NCI-H69 (cell line): ENCODE measurements around the gene RAF1.

Source experiments
- DNase-seq: peaks from one replicate; lab custom pipeline; 2025; lab: John Stamatoyannopoulos, UW

Gene RAF1

DNA sequence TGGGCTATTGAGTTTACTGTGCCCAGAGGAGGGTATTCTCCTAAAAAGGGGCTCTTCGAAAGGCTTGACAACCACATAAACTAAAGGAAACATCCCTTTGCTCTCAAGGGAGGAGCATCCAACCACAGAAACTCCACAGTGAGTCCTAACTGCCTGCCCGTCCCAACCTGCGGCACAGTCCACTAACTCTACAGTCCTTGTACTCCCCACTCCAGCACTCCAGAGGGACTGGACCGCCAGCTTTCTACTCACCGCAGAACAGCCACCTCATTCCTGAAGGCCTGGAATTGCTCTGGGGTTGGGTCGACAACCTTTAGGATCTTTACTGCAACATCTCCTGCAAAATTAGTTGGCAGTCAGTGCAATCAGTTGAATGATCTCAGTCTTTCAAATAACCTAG lies 72.5 kb downstream of the RAF1 start:
- no peak for DNase-seq

DNA sequence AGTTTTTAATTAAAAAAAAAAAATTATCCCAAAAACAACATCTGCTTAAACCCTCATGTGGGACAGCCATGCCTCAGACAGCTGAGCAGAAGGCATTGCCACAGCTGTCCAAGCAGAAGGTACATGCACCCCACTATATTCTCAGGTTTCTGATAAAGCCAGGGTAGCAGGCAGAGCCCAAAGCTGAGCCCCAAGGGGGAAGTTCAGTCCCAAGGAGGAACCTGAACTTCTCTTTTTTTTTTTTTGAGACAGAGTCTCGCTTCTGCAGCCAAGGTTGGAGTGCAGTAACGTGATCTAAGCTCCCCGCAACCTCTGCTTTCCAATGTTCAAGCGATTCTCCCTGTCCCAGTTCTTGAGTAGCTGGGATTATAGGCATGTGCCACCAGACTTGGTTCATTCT lies 73.8 kb downstream of the RAF1 start:
- DNase-seq = no peak

DNA sequence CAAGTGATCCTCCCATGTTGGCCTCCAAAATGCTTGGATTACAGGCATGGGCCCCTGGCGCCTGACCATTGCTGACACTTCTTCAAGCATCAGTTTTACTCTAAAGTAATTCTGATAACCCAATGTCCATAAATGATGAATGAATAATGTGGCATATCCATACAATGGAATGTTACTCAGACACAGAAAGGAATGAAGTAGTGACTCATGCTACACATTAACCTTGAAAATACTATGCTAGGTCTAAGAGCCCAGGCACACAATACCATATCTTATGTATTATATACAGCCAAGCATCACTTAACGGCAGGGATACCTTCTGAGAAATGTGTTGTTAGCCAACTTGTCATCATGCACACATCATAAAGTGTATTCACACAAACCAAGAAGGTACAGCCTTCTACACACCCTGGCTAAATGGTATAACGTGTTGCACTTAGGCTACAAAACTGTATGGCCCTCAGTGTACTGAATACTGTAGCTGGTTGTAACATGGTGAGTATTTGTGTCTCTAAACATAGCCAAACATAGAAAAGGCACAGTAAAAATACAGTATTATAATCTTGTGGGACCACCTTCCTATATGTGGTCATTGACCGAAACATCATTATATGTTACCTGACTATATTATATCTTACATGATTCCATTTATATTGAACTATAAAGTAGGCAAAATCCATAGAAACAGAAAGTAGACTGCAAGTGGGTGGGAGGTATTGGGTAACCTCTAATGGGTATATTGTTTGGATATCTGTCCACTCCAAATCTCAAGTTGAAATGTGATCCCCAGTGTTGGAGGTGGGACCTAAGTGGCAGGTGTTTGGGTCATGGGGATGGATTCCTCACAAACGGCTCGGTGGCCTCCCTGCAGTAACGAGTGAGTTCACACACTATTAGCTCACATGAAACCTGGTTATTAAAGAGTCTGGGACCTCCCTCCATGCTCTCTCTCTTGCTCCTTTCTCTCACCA lies 75.6 kb downstream of the RAF1 start:
- peak; percentile 25 for DNase-seq

DNA sequence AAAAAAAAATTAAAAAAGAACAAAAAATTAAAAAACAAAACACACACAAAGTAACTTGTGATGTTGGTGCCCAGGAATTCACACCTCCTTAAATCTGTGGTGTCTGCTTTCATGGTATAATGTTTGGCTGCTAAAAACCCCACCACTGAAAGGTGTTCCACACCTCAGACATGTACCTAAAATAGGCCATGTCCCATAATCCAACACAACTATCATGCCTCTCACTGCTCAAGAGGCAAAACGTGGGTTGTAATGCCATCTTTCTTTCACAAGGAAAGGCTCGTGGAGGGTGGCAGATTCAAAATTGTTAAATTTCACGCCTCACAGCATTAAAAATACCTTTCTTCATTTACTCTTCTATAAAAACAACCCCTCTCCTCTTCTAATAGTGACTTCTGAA lies 77.5 kb downstream of the RAF1 start:
- DNase-seq = no peak

DNA sequence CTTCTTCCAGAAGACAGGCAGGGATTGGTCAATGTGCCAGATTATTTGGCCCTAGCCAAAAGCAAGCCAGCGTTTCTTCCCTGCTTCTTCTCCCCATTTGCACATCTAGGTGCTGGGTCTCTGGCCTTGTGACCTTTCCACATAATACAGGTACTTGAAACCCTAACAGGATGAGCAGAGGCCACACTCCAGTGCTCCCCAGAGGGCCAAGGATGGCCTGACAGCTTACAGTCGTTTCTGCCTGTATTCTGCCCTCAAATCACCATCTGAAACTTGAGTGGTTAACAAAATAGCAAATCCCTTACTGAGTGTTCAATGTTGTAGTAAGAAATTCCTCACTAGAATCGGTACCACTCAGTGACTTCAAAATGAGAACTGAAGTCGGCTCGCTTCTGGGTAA lies 77.9 kb downstream of the RAF1 start:
- no peak for DNase-seq

DNA sequence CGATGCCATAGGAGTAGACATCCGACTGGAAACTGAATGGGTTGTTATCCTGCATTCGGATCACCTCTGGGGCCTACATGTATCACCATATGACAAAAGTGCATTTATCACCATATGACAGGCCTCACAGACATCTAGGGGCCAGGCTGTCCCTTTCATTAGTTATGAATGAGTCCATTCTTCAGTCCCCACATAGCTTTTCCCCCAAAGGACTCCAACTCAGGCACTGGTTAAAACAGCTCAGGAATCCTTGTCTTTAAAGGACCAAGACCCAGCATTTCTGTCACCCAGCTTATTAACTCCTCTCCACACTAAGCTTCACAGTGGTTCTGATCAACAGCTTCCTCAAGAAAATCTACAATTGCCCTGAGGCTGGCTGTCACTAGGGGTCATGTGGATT lies 78.7 kb downstream of the RAF1 start:
- DNase-seq = no peak

DNA sequence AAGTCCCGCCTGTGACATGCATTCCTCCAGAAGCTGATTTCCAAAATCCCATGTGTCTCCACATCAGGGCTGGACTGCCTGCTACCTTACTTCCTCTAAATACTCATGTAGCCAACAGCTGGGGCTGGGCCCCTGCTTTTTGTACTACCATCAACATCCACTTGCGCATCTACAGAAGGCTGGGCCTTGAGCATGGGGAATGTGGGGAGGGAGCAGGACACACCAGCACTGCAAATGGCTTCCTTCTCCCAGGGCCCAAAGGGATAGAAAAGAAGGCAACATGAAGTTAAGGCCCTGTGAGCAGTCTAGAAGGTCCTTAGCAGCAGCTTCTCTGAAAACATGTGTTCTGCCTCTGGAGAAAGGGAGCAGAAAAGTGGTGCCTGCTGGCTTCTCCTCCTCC lies 79.8 kb downstream of the RAF1 start:
- DNase-seq = no peak

DNA sequence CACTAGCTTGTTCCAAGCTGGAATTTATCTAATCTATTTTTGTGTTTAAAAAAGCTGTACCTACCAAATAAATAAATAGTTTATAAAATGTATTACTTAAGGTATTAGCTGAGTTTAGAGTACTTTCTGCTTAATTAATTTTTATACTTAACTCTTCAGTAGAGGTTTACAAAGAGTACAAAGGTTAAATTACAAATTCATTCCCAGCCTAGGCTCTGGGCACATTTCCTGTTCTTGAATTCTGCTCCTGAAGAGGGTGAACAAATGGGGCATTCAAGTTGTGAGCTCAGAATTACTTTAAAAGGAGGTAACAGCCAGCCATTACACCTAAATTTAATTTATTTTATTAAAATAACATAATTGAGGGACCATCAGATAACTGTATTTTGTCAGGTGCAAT lies 80.6 kb downstream of the RAF1 start:
- DNase-seq = no peak

DNA sequence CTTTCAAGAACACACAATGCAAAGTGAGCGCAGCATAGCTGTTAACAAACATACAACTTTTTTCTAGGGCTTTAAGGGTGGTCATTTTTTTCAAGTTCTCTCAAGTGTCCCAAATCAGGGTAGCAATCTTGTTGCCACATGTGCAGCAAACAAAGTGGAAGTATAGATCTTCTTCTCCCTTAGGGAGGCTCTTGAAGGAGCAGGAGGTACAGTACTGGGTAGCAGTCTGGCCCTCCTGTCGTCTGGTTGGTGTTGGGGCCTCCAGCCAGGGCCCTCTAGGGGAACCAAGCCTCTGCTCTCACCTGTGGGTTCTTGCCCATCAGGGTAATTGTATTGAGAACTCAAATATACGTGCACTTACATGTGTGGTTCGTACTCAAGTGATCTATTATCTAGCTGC lies 81.2 kb downstream of the RAF1 start:
- no peak for DNase-seq

DNA sequence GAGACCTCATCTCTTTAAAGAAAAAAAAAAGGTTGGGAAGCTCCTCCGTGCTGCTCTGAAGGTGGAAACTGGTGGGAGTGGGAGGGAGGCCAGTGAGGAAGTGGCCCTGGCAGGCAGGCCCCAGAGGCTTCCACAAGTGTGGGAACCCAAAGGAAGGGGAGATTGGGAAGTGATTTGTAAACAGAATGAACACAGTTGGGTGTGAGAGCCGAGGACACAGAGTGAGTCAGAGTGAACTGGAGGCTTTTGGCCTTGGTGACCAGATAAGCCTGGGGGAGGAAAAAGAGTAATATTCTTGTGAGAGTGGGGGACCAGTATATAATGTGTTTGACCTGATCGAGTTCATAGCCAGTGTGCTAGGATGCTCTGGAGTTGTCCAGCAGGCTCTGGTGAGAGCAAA lies 84.0 kb downstream of the RAF1 start:
- no peak for DNase-seq

DNA sequence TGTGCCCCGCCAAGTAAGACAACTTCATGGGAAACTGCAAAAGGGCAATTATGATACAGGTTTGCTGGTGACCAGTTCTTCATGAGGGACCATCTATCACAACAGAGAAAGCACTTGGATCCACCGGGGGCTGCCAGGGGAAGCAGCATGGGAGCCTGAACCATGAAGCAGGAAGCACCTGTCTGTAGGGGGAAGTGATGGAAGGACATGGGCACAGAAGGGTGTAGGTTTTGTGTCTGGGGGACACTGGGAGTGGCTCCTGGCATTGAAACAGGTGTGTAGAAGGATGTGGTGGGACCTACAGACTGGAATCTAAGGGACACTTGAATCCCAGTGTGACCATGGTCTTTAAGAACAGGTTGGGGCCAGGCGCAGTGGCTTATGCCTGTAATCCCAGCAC lies 84.5 kb downstream of the RAF1 start:
- DNase-seq = no peak

DNA sequence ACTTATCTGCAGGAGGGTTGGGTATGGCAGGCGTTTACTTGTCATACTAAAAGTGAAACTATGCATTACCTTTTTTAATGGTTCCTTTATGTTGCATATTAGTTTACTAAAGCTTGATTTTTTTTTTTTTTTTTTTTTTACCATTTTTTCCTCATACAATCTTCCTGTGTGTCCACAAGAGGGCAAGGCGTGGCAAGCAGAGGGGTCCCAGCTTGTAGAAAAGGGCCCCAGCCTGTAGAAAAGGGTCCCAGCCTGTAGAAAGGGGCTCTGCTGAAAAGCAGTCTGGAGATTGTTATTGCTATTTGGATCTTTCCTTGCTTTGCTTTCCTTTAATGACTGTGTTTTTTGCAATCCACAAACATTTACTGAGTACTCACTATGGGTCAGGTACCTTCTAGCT lies 85.2 kb downstream of the RAF1 start:
- no peak for DNase-seq

DNA sequence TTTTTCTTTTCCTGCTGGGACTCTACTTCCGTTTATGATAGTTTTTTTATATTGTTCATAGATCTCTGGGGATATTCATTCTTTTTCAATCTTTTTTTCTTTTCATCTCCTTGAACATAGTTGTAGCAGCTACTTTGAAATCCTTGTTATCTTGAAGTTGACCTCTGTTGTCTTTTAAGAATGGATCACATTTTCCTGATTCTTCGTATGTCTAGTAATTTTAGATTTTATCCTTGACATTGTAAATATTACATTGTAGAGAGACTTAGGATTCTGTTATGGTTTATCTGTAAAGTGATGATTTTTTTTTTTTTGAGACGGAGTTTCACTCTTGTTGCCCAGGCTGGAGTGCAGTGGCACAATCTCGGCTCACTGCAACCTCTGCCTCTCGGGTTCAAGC lies 86.5 kb downstream of the RAF1 start:
- no peak for DNase-seq

DNA sequence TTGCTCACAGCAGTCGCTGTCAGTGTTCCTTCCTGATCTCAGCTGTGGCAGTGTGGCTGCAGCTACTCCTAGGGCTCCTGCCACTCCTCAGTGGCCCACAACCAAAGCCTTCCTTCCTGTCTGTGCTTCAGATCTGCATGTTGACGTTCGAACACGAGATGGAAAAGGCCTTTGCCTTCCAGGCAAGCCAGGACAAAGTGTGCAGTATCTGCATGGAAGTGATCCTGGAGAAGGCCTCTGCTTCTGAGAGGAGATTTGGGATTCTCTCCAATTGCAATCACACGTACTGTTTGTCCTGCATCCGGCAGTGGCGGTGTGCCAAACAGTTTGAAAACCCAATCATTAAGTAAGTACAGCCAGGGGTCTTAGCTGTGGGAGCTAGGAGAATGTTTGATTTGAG lies 89.3 kb downstream of the RAF1 start:
- no peak for DNase-seq

DNA sequence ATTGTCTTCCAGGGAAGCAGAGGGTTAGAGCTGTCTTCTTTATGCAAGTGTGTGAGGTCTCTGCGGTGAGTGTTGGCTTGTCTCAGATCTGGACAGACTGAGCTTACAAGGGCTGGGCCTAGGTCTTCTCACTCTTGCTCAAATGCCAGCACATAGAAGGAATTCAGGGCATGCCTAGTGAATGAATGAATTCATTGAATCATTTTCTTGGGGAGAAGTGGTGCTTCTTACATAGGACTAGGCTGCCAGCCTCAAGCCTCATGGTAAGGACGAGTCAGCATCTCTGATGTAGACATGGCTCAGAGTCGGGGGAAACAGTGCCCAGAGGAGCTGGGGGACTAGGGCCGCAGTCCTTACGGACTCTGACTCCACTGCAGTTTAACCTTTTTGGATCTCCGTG lies 89.8 kb downstream of the RAF1 start:
- no peak for DNase-seq

DNA sequence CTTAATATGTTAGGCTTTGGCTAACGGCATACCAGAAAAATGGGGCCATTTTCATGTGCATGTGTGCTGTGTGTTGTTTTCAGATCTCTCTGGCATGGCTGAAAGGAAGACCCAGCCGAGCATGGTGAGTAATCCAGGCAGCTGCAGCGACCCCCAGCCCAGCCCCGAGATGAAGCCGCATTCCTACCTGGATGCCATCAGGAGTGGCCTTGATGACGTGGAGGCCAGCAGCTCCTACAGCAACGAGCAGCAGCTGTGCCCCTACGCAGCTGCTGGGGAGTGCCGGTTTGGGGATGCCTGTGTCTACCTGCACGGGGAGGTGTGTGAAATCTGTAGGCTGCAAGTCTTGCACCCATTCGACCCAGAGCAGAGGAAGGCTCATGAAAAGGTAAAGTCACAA lies 91.9 kb downstream of the RAF1 start:
- no peak for DNase-seq

DNA sequence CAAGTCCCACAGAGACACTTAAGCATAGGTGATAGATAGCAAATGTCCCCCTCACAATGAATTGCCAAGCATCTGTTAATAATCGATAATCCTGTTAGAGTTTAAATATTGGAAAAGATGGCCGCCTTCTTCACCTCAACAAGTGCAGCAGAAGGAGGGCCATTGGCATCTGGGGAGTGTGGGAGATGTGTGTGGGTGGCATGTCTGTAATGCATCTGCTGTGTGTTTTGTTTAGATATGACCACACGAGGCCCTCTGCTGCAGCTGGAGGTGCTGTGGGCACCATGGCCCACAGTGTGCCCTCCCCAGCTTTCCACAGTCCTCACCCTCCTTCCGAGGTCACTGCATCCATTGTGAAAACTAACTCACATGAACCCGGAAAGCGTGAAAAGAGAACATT lies 94.1 kb downstream of the RAF1 start:
- DNase-seq = no peak

DNA sequence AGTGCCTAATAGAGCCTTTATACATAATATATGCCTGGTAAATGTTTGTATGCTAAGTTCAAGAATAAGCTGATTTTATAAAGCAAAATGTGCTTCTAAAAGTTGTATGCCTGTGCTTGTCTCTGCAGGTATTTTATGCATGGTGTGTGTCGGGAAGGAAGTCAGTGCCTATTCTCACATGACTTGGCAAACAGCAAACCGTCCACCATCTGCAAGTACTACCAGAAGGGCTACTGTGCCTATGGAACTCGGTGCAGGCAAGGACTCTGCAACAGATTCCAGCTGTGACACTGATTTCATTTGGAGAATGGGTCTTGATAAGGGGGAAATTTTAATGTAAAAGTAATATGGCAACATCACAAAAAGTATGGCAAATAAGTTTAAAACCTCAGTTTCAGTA lies 95.2 kb downstream of the RAF1 start:
- DNase-seq = no peak

DNA sequence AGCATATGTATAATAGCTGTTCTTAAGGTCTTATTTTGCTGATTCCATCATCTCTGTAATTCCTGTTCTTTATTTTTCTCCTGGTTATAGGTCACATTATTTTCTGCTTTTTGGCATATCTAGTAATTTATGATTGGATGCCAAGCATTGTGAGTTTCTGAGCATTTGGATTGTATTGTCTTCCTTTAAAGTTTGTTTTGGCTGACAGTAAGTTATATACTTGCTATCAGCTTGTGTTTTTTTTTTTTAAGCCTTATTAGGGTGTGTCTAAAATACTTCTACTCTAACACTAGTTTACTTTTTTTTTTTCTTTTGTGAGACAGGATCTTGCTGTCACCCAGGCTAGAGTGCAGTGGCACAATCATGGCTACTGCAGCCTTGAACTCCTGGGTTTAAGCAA lies 96.9 kb downstream of the RAF1 start:
- no peak for DNase-seq

DNA sequence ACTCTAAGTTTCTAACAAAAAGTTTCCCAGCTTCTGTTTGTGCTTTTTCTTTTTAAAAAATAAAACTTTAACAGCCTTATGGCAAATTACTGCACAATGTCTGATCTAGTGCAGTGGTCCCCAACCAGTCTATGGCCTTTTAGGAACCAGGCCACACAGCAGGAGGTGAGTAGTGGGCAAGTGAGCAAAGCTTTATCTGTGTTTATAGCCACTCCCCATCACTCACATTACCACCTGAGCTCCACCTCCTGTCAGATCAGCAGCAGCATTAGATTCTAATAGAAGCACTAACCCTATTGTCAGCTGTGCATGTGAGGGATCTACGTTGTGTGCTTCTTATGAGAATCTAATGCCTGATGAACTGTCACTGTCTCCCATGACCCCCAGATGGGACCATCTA lies 101.5 kb downstream of the RAF1 start:
- no peak for DNase-seq

DNA sequence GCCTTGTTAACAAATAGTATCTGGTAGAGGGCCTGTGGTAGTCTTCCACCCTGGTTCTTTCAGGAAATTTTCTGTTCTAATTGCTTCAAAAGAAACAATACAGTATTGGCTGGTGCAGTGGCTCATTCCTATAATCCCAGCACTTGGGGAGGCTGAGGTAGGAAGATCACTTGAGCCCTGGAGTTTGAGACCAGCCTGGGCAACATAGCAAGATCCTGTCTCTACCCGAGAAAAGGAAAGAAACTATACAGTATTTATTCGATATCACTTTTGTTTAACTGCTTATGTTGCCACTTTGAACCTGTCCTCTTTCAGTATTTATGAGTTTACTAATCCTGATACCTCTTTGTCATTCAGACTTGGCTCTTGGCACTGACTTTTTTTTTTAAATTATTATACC lies 102.5 kb downstream of the RAF1 start:
- DNase-seq = no peak

DNA sequence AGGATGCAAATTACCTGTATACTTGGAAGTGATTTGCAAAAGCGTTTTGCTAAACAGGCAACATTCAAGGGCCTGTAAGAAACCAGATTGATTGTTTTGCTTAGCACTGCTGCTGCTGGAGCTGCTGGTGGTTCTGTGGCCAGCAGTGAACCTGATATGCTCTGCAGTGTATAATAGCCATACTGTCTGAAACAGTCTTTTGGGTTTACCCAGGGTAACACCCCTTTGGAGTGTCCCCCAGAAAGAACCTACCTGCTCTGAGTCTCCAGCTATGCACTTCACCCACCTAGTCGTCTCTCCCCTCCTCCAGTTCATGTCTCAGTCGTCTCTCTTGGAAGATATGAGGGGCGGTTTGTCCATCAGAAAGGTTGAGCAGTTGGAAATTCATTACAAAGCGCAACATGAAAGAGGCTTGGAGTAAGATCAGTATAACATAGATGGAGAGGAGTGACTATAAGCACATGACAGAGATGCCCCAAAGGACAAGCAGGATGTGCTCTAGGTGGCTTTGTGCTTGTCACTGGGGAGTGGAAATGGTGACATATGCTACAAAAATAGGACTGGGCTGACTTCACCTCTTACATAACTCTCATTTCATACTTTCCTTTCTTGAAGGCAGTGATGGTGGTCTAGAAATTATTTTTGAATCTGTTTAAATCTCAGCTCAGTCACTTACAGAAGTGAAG lies 103.3 kb downstream of the RAF1 start:
- no peak for DNase-seq

DNA sequence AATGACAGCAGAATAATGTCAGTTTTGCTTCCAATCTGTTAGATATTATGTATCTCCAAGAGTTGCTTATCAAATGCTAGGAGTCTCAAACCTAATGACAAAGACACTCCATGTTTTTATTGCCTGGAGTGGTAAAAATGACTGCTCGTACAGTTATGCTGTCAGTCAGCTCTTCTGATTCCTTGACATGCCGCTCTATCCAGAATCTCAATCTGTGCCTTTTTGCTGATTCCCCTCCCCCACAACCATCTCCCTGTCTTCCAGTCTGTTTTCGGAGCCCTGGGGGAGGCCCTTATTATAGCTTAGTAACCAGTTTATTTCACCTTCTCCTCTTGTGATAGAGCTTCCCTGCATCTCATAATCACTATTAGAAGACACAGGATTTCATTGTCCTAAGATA lies 104.4 kb downstream of the RAF1 start:
- no peak for DNase-seq

DNA sequence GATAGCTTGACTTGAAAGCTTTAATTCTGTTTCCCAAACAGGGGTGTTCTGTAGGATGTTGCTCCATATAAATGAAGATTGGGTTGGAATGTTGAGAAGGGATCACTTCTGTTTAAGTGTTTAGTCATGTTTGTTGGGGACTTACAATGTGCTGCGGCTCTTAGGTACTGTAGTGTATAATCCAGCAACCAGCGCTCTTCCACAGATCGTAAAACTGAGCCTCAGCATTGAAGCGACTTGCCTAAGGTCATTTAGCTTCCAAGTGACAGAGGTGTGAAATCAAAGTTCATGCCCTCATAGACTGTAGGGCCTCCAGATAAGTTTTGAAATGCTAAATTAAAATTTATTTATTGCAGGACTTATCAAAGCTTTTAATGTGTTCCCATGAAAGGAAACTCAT lies 105.2 kb downstream of the RAF1 start:
- no peak for DNase-seq
